Lower lobe of right lung (tissue), 2 donors: ENCODE measurements around the gene SLC25A30. TPM values are rescaled to one million over a fixed set of nuclear protein-coding genes. Genes with fewer than 3 reads are reported as not detected.
"Not testable (repeated sequence)": the region's sequence is repeated elsewhere in the genome, so short reads cannot be mapped to it uniquely, and the experiment has no call there.

ENCODE experiments used
- ATAC-seq, 2 donors: fragments of 200-7000 bp; cut with Tn5 transposase; one replicate each; pipeline ENCODE4 v1.9.1; 2020 to 2022; ENCODE audit warnings: mild to moderate bottlenecking in 2 of 2, moderate library complexity in 2 of 2
- DNase-seq: peaks from one replicate; pipeline ENCODE4 v3.0.0-alpha.2; 2020
- H3K27ac ChIP-seq: fragments of 200-600 bp; one replicate; pipeline ENCODE4 v1.8.0; 2022
- H3K27me3 ChIP-seq: fragments of 200-600 bp; one replicate; pipeline ENCODE4 v1.8.0; 2022; ENCODE audit warnings: low read depth
- H3K36me3 ChIP-seq: fragments of 200-600 bp; one replicate; pipeline ENCODE4 v1.8.0; 2022; ENCODE audit warnings: mild to moderate bottlenecking
- H3K4me1 ChIP-seq: fragments of 200-600 bp; one replicate; pipeline ENCODE4 v1.8.0; 2022
- H3K4me3 ChIP-seq: fragments of 200-600 bp; one replicate; pipeline ENCODE4 v1.8.0; 2022; ENCODE audit warnings: mild to moderate bottlenecking
- H3K9me3 ChIP-seq: fragments of 200-600 bp; one replicate; pipeline ENCODE4 v1.8.0; 2022
- CTCF ChIP-seq: fragments of 200-600 bp; IDR thresholded peaks from one replicate; pipeline ENCODE4 v1.8.0; 2022; ENCODE audit warnings: antibody characterized with exemption, mild to moderate bottlenecking
- intact Hi-C: fragments of 100-400 bp; cut with DNase I; formaldehyde crosslinking; loops from one replicate; pipeline ENCODE4 v1.11.0; 2022
- total RNA-seq: library from RNA; stranded (reverse); fragmentation: NEBNext Ultra II Directional; extraction: Animal tissue kit (Norgen Biotek cat#: 25700); gene quantifications from one replicate; pipeline ENCODE4 v1.2.1, GENCODE V29; 2021
- donor health status: DM: no; HTN: yes; CAD: no; lungs with severe emphysema.

The SLC25A30 gene
- total RNA-seq, 1 donor from 2014 or later, result 26.6 TPM

GRCh38 chr13:45422731-45423292 is 4.6 kb upstream of the SLC25A30 start:
- Histone ChIP-seq H3K36me3 (no peaks in the 10 kb centered on the region), H3K27ac (no peak overlapping the region), H3K9me3 (no peaks in the 10 kb centered on the region), H3K4me1 (no peaks in the 10 kb centered on the region), H3K4me3 (no peak overlapping the region), H3K27me3 (no peaks in the 10 kb centered on the region)
- no peak for TF ChIP-seq CTCF
- DNase-seq (no peak), ATAC-seq (no peak)
- intact Hi-C loops, result no loop called here

- intact Hi-C loops, result no loop called here
- no peaks in the 10 kb centered on the region for H3K9me3 ChIP-seq
Measured at GRCh38 chr13:45419945-45420344, 1.8 kb upstream of the SLC25A30 start.

GRCh38 chr13:45419389-45419788 is 1.2 kb upstream of the SLC25A30 start:
- DNase-seq, ATAC-seq: not testable (repeated sequence)

More at GRCh38 chr13:45419945-45420344, 1.8 kb upstream of the SLC25A30 start:
- Histone ChIP-seq H3K4me1 (peaks cover 20% of the 10 kb centered on the region), H3K27ac (no peak overlapping the region), H3K27me3 (no peaks in the 10 kb centered on the region), H3K36me3 (no peaks in the 10 kb centered on the region), H3K4me3 (no peak overlapping the region)
- DNase-seq, result no peak
- no peak for TF ChIP-seq CTCF
- ATAC-seq, result no peak

GRCh38 chr13:45416516-45417128 is 1.6 kb downstream of the SLC25A30 start:
- Histone ChIP-seq H3K9me3 (no peaks in the 10 kb centered on the region), H3K36me3 (no peaks in the 10 kb centered on the region), H3K27me3 (no peaks in the 10 kb centered on the region), H3K4me1 (peaks cover 44% of the 10 kb centered on the region), H3K4me3 (peak overlapping the region; percentile 82), H3K27ac (peak overlapping the region; percentile 95)
- no peak for TF ChIP-seq CTCF
- DNase-seq (no peak), ATAC-seq (no peak)
- intact Hi-C loops, result no loop called here

More at GRCh38 chr13:45419389-45419788, 1.2 kb upstream of the SLC25A30 start:
- H3K9me3 ChIP-seq, H3K4me3 ChIP-seq, H3K36me3 ChIP-seq, H3K27me3 ChIP-seq, H3K27ac ChIP-seq, intact Hi-C loops: not testable (repeated sequence)
- peaks cover 24% of the 10 kb centered on the region for H3K4me1 ChIP-seq

- DNase-seq, result no peak
- no peak for TF ChIP-seq CTCF
- H3K27ac ChIP-seq, result peak overlapping the region; percentile 81
- peaks cover 8% of the 10 kb centered on the region for H3K36me3 ChIP-seq
- peaks cover 44% of the 10 kb centered on the region for H3K4me1 ChIP-seq
- intact Hi-C loops, result no loop called here
- H3K4me3 ChIP-seq, result peak overlapping the region; percentile 45
- H3K27me3 ChIP-seq, result no peaks in the 10 kb centered on the region
- no peak for ATAC-seq
- H3K9me3 ChIP-seq, result no peaks in the 10 kb centered on the region
Measured at GRCh38 chr13:45415112-45415511, 3.1 kb downstream of the SLC25A30 start.

GRCh38 chr13:45413826-45414307 is 4.3 kb downstream of the SLC25A30 start:
- ATAC-seq (no peak), DNase-seq (no peak)
- intact Hi-C loops, result no loop called here
- peak overlapping the region; percentile 81 for H3K27ac ChIP-seq
- no peaks in the 10 kb centered on the region for H3K27me3 ChIP-seq
- no peak for TF ChIP-seq CTCF
- no peaks in the 10 kb centered on the region for H3K9me3 ChIP-seq
- peak overlapping the region; percentile 36 for H3K4me3 ChIP-seq
- peaks cover 21% of the 10 kb centered on the region for H3K36me3 ChIP-seq
- peaks cover 44% of the 10 kb centered on the region for H3K4me1 ChIP-seq
